Activated CD4-positive, alpha-beta T cell treated with anti-CD3 and anti-CD28 coated beads for 24 hours (primary cell): Measurements from ENCODE around the gene SLAIN1.

Experiments
- DNase-seq, 2 donors: peaks; one replicate each; pipeline ENCODE4 v3.0.0-alpha.2; 2020; ENCODE audit warnings: low read depth in 2 of 2

SLAIN1 gene

DNA sequence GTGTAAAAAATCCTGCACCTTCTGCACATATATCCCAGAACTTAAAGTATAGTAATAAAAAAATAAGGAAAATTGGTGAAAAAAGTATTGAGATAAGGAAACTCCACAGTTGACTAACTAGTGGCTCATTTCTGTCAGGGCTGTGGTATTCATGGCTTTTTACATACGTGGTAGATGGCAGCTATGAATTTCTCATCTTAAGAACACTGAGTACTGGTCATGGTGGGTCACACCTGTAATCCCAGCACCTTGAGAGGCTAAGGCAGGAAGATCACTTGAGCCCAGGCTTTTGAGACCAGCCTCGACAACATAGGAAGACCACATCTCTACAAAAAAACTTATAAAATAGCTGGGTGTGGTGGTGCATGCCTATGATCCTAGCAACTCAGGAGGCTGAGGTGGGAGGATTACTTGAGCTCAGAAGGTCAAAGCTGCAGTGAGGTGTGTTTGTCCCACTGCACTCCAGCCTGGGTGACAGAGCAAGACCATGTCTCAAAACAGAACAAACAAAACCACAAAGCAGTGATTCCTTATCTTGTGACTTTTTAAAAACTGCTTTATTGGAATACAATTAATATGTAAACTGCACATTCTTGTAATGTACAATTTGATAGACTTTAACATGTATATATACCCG lies 16.8 kb downstream of the SLAIN1 start:
- no peak for DNase-seq

DNA sequence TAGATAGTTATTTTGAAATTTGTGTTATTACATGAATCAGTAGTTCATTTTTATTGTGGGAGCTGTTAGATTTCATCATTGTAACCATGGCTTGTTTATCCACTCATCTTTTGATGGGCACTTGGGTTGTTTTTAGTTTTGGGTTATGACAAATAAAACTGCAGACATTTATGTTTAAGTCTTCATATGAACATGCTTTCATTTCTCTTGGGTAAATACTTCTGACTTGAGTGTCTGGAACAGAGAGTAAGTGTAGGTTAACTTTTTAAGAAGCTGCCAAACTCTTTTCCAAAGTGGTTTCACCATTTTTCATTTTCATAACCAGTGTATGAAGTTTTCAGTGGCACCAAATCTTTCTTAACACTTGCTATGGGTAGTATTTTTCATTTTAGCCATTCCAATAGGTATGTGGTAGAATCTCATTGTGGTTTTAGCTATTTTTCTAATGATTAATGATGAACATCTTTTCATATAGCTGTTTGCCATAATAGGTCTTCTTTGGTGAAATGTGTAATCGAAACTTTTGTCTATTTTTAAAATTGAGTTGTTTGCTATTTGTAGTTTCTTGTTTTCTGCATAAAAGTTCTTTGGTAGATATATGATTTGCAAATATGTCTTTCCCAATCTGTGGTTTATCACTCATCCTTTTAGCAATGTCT lies 17.9 kb downstream of the SLAIN1 start:
- DNase-seq = no peak

DNA sequence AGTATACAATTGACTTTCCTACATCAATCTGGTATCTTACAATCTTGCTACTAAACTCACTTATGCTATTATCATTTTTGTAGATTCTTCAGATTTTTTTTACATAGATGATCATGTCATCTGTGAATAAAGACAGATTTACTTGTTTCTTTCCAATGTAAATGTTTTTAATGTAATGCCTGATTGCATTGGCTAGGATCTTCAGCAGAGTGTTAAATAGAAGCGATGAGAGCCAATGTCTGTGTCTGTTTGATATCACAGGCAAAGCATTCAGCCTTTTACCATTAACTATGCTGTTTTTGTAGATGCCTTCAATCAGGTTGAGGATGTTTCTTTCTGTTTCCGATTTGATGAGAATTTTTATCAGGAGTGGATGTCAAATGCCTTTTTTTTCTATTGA lies 19.2 kb downstream of the SLAIN1 start:
- no peak for DNase-seq

DNA sequence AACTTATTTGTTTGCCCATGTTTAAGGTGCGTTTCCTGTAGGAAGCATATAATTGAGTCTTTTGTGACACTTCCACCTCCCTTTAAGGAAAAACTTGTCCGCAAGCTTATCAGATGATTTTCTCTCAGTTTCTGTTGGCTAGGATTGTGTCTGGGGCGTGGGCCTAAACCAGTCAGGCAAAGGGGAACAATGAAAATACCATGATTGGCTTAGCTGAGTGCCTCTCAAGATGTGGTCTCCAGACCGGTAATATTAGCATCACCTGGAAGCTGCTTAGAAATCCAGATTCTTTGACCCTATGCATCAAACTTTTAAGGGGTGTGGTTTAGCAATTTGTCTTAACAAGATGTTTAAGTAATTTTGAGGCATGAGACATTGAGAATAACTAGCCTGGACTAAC lies 20.0 kb downstream of the SLAIN1 start:
- no peak for DNase-seq

GRCh38 chr13:77719128-77719527 lies 21.6 kb downstream of the SLAIN1 start:
- DNase-seq = no peak

DNA sequence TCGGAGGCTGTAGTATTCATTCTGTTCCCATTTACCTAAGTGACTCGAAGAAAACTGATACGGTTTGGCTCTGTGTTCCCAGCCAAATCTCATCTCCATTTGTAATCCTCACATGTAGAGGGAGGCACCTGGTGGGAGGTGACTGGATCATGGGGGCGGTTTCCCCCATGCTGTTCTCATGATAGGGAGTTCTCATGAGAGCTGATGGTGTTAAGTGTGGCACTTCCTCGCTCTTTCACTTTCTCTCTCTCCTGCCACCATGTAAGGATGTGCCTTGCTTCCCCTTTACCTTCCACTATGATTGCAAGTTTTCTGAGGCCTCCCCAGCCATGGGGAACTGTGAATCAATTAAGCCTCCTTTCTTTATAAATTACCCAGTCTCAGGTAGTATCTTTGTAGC lies 23.5 kb downstream of the SLAIN1 start:
- no peak for DNase-seq

DNA sequence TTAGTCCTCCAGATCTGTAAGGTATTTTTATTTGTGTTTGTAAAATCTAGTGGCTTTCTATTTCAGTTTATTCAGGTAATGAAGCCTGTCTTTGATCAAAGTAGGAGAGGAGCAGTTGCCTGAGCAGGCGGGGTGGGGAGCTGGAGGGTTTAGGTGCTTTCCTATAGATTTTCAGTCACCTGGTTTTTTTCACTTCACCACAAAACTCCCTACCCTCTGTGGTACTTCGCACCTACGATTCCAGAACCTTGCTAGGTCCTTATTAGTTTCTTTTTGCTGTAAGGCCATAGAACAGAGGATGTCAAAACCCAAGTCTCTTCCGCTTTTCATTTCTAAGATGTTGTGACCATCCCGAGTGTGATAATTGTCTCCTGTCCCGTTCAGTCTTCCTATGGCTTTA lies 26.6 kb downstream of the SLAIN1 start:
- DNase-seq = no peak

GRCh38 chr13:77725071-77725470 lies 27.6 kb downstream of the SLAIN1 start:
- DNase-seq = no peak

DNA sequence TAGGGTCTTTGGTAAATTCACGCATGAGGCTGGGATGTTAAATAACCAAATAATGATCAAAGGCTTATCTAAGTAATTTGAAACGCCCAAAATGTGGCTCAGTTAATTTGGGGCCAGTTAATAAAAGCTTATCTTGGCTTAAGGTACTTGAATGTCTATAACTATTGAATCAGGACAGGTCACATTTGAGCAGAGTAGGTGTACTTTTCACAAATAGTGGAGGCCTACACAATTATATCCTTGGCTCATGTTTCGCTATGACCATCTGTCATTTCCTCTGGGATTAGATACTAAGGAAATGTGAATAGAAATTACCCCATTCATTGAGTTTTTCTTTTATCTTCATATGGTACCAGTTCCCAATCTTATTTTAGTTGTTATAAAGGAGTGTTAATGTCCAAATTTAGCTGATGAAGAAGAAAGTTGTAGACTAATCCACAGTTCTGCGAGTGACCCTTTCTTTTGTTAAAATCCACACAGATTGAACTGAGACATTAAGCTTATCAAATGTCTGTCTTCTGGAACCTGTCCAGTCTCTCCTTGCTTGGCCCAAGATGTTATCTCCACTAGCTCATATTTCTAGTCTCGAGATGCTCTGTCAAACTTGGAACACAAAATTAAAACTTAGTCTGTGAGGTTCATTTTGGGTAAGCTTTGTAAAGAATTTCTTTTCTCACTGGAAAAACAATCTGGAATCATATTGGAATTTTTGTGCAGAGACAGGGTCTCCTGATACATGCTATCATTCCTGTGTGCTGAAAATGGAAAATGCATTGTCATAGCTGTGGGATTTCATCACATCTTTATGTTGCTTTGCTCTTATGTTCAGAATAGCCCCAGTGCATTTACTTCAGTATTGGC lies 31.0 kb downstream of the SLAIN1 start:
- no peak for DNase-seq

DNA sequence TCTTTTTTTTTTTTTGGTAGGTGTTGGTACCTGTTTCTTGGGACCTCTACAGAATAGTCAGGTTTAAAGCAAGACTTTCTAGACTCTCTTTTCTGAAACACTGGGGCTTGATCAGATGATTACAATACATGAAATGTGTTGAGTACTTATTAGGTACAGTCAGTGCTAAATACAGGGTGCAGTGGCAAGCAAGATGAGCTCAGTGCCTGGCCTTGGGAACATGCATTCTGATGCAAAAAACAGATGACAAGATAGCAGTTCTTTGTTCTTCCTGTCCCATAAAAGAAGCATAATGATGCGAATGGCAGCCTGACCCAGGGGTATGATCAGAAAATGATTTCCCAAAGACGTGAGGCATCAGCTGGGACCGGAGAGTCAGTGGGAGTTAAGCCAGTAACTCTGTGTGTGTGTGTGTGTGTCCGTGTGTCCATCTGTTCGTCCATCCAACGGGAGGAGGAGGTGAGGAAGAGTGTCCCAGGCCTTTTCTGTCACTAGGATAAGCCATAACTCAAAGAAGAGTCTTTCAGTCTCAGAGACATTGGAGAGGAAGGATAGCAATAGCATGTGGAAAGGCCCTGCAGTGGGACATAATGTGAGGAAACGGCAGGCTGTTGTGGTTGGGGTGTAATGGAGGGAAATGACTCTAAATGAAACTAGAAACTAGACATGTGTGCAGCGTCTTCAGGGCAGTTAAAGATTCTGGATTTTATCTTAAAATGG lies 32.2 kb downstream of the SLAIN1 start:
- no peak for DNase-seq

DNA sequence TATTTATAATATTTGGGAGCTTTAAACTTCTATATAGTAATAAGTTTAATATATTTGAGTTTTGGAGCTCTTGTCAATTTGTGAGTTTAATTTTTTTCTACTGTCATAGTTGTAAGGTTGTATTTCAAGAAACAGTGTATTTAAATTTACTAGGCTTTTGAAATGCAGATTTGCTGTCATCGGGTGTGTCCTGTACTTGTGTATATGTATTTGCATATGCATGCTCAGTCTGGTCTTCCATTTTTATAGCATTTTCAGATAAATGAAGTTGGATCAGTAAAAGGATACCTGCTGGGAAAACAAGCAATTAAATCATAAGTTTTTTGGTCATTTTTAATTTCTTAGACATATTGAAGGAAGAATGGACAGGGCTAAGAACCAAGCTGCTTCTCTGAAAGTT lies 33.1 kb downstream of the SLAIN1 start:
- DNase-seq = no peak

GRCh38 chr13:77732287-77732686 lies 34.8 kb downstream of the SLAIN1 start:
- no peak for DNase-seq

GRCh38 chr13:77733674-77734073 lies 36.2 kb downstream of the SLAIN1 start:
- DNase-seq = no peak

GRCh38 chr13:77737583-77738200 lies 40.2 kb downstream of the SLAIN1 start:
- DNase-seq = no peak

DNA sequence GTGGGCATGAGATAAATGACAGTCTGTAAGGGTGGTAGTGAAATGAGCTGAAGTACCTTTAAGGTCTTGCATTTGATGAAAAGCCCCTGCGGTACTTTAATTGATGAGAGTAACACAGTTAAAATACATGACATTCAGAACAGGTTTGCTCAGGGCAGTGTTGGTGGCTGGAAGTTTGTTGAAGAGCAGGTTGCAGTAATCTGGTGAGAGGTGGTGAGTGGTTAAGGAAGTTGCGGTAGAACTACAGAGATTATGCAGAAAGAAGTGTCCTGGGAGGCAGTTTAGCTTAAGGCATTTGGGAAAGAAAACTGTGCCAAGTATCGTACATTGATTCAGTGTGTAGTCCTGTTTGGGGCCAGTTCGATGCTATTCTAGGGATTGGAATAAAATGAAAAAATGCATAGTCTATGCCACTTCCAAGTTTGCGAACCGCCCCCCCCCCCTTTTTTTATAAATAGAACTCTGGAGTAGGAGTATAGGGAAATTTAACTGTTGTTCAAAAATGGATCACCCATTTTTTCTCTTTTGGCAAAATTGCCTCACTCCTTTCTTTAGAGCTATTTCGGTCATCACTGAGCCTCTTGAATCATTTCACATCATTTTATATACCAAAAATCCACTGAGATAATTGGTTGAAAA lies 42.7 kb downstream of the SLAIN1 start:
- DNase-seq = no peak

DNA sequence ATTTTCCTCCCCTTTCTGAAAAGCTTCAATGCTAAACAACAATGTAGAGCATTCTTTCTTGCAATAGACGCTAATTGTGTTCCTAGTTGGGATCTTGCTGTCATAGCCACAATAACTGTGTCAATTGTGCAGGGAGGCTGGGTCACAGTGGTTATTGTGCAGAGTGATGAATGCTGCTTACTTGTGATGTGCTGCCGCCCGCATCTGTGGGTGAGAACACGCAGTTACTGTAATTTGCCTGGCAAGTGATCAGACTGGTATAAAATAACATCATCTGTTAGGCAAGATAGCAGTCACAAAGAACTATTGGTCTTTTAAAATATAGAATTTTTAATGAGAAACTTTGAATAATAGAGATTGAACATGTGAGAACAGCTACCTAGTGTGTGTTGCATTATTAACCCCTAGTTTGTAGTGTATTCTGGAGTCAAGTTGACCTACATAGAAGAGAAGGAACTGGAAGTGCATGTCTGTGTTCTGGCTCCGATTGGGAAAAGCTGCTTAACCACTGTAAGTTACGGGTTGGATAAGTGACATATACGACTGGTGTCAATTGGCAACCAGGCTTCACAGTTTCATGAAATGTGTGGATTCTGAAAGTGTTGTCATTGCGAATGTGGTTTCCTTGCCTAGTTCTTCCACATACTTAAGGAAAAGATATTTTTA lies 43.6 kb downstream of the SLAIN1 start:
- no peak for DNase-seq

GRCh38 chr13:77741597-77741972 lies 44.1 kb downstream of the SLAIN1 start:
- DNase-seq = no peak

DNA sequence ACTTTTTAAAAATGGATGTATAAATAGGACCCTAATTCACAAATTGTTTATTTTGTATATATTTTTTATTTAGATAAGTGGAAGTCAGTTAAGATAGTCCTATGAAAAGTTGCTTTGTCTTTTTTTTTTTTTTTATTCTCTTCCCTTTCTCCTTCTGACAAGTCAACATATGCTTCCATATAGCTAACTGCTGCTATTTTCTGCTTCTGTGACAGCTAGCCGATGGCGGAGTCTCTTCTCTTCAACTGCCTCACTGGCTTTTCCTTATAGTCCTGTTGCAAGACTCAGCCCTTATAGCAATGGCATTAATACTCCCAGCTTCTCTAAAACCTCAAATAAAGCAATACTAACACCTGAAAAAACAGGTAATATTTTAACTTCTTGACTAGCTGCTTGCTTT lies 45.3 kb downstream of the SLAIN1 start:
- no peak for DNase-seq

DNA sequence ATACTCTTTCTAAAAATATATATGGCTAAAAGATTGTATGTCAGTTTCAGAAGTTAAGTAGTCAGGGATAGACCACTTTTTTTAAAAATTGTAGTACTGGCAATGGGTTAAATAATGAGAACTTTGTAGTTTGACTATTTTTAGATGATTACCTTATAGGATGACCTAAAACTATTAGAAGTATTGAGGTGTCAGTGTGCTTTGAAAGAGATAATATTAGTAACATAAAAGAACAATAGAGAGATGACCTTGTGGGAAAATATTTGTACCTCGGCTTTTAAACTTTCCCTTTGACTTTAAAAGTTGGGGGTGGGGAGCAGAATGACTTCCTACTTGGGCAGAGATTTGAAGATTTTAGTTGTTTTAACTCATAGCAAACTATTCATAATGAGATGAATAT lies 48.3 kb downstream of the SLAIN1 start:
- no peak for DNase-seq

DNA sequence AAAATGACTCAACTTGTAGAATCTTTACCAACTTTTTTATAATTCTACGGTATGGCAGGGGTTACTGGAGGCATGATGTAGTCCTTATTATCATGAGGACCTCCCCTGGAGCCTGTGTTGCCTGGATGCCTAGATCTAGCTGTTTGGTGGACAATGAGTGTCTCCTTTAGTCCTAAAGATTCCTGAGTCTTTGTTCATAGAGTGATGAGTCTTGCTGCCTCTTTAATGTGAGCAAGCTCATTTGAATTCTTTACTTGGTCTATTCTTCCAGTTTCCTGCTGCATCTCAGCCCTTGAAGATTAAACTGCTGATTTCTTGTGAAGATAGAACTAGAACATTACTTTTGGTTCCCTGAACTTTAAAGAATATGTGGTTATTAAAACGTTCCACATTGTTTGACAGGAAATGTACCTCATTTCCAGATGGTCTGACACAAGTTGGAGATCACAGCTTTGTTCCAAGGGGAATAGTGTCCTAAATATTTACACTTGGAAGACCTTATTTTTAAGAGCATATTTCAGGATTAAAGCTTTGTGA lies 51.9 kb downstream of the SLAIN1 start:
- DNase-seq = no peak
